K562 (cell line): ENCODE data around the gene FGF14.

ENCODE experiments used
- CBX5 ChIP-seq: IDR thresholded peaks from 2 replicates; pipeline ENCODE4 v1.6.1; 2014; ENCODE audit warnings: low read depth, borderline replicate concordance
- FOXK1 ChIP-seq: sonication (generic); formaldehyde crosslinking; IDR thresholded peaks from 2 replicates; pipeline ENCODE4 v1.8.0; 2022; ENCODE audit warnings: missing genetic modification reagents, mild to moderate bottlenecking, borderline replicate concordance
- GABPA ChIP-seq: fragments of 200-800 bp; sonication (Bioruptor generic); conservative IDR thresholded peaks from 2 replicates; pipeline ENCODE4 v1.6.1; 2016; ENCODE audit warnings: low read depth, missing genetic modification characterization, missing compliant biosample characterization
- MYC ChIP-seq, 2 experiments: fragments of 250-450 bp in 1 of 2; sonication (Bioruptor Pico) in 1 of 2; IDR thresholded peaks; 2 replicates each; pipeline versions ENCODE4 v1.5.1 to v1.6.1; 2012 to 2021; ENCODE audit warnings: low read depth in 2 of 2, borderline replicate concordance in 1 of 2, improper control_type of control experiment in 1 of 2, low read length in 1 of 2, mild to moderate bottlenecking in 1 of 2, moderate library complexity in 1 of 2
- NRF1 ChIP-seq, 2 experiments: fragments of 450-650 bp; IDR thresholded peaks in 1 of 2; conservative IDR thresholded peaks in 1 of 2; 2 replicates each; pipeline ENCODE4 v1.6.1; 2014; ENCODE audit warnings: mild to moderate bottlenecking in 2 of 2
- OTX1 ChIP-seq: fragments of 450-650 bp; formaldehyde crosslinking; IDR thresholded peaks from 2 replicates; pipeline ENCODE4 v1.4.0; 2022; ENCODE audit warnings: mild to moderate bottlenecking
- RAD21 ChIP-seq, 2 experiments: fragments of 250-450 bp in 1 of 2; fragments of 450-650 bp in 1 of 2; sonication (Bioruptor Pico) in 1 of 2; formaldehyde crosslinking in 1 of 2; IDR thresholded peaks in 1 of 2; conservative IDR thresholded peaks in 1 of 2; 2 replicates each; pipeline versions ENCODE4 v1.4.0 to v1.8.0; 2020 to 2022; ENCODE audit warnings: mild to moderate bottlenecking in 2 of 2, moderate library complexity in 1 of 2
- TF ChIP-seq, protein P1 (sequence below), 3 experiments: IDR thresholded peaks in 2 of 3; conservative IDR thresholded peaks in 1 of 3; 2 replicates each; pipeline ENCODE4 v1.5.1; 2011 to 2012; ENCODE audit warnings: low read length in 3 of 3, mild to moderate bottlenecking in 3 of 3, control low read depth in 2 of 3, improper control_type of control experiment in 1 of 3, inconsistent platforms in 1 of 3, low read depth in 1 of 3, mixed read lengths in 1 of 3, moderate library complexity in 1 of 3; ENCODE audit not compliant: insufficient read depth in 2 of 3
- TF ChIP-seq, protein P2 (sequence below): sonication (generic); formaldehyde crosslinking; IDR thresholded peaks from 2 replicates; pipeline ENCODE4 v1.8.1; 2023; ENCODE audit warnings: mild to moderate bottlenecking, missing genetic modification reagents
- TF ChIP-seq, protein P3 (sequence below): fragments of 250-450 bp; sonication (Bioruptor Pico); IDR thresholded peaks from 2 replicates; pipeline ENCODE4 v1.8.0; 2021; ENCODE audit warnings: moderate library complexity, mild to moderate bottlenecking, inconsistent platforms
- TF ChIP-seq, protein P4 (sequence below): fragments of 150-350 bp; IDR thresholded peaks from 2 replicates; pipeline ENCODE4 v1.6.1; 2014; ENCODE audit warnings: low read depth, mild to moderate bottlenecking, low read length, borderline replicate concordance

DNA sequence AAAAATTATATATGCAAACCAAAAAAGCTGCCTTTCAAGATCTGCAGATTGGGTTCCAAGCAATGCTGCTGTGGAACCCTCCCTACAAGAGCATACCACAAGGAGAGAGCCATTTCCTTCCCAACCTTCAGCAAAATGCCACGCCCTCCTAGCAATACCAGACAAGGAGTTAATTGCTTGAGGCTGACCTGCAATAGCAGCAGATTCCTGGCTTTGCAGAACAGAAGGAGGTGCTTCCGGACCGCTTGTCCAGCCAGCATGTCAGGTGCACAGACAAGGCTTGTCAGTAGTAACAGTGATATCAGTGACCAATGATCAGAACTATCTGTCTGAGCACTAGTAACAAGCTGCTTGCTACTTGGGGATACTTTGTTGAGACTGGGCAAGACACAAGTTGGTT is 301.6 kb downstream of the FGF14 start:
- TF ChIP-seq, protein P1, sequence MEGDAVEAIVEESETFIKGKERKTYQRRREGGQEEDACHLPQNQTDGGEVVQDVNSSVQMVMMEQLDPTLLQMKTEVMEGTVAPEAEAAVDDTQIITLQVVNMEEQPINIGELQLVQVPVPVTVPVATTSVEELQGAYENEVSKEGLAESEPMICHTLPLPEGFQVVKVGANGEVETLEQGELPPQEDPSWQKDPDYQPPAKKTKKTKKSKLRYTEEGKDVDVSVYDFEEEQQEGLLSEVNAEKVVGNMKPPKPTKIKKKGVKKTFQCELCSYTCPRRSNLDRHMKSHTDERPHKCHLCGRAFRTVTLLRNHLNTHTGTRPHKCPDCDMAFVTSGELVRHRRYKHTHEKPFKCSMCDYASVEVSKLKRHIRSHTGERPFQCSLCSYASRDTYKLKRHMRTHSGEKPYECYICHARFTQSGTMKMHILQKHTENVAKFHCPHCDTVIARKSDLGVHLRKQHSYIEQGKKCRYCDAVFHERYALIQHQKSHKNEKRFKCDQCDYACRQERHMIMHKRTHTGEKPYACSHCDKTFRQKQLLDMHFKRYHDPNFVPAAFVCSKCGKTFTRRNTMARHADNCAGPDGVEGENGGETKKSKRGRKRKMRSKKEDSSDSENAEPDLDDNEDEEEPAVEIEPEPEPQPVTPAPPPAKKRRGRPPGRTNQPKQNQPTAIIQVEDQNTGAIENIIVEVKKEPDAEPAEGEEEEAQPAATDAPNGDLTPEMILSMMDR (IDR thresholded peaks at IDR 0.05 in 2 of 3, conservative IDR thresholded peaks at IDR 0.05 in 1 of 3; ENCODE audit: insufficient read depth in 2 of 3, low read depth in 1 of 3, low read length in 3 of 3): no peak
- TF ChIP-seq, protein P2, sequence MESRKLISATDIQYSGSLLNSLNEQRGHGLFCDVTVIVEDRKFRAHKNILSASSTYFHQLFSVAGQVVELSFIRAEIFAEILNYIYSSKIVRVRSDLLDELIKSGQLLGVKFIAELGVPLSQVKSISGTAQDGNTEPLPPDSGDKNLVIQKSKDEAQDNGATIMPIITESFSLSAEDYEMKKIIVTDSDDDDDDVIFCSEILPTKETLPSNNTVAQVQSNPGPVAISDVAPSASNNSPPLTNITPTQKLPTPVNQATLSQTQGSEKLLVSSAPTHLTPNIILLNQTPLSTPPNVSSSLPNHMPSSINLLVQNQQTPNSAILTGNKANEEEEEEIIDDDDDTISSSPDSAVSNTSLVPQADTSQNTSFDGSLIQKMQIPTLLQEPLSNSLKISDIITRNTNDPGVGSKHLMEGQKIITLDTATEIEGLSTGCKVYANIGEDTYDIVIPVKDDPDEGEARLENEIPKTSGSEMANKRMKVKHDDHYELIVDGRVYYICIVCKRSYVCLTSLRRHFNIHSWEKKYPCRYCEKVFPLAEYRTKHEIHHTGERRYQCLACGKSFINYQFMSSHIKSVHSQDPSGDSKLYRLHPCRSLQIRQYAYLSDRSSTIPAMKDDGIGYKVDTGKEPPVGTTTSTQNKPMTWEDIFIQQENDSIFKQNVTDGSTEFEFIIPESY (CRISPR knock-in tag): no peak
- TF ChIP-seq FOXK1 (no peak), RAD21 (CRISPR knock-in tag; conservative IDR thresholded peaks at IDR 0.05 in 1 of 2, IDR thresholded peaks at IDR 0.05 in 1 of 2) (no peak), MYC (IDR thresholded peaks at IDR 0.05; ENCODE audit: low read depth, low read length) (no peak), MYC (CRISPR knock-in tag; IDR thresholded peaks at IDR 0.05; ENCODE audit: borderline replicate concordance, low read depth) (no peak), GABPA (tag) (no peak), NRF1 (conservative IDR thresholded peaks at IDR 0.05 in 1 of 2, IDR thresholded peaks at IDR 0.05 in 1 of 2) (no peak), CBX5 (no peak), OTX1 (CRISPR knock-in tag) (no peak)
- TF ChIP-seq, protein P3, sequence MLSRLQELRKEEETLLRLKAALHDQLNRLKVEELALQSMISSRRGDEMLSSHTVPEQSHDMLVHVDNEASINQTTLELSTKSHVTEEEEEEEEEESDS: no peak
- TF ChIP-seq, protein P4, sequence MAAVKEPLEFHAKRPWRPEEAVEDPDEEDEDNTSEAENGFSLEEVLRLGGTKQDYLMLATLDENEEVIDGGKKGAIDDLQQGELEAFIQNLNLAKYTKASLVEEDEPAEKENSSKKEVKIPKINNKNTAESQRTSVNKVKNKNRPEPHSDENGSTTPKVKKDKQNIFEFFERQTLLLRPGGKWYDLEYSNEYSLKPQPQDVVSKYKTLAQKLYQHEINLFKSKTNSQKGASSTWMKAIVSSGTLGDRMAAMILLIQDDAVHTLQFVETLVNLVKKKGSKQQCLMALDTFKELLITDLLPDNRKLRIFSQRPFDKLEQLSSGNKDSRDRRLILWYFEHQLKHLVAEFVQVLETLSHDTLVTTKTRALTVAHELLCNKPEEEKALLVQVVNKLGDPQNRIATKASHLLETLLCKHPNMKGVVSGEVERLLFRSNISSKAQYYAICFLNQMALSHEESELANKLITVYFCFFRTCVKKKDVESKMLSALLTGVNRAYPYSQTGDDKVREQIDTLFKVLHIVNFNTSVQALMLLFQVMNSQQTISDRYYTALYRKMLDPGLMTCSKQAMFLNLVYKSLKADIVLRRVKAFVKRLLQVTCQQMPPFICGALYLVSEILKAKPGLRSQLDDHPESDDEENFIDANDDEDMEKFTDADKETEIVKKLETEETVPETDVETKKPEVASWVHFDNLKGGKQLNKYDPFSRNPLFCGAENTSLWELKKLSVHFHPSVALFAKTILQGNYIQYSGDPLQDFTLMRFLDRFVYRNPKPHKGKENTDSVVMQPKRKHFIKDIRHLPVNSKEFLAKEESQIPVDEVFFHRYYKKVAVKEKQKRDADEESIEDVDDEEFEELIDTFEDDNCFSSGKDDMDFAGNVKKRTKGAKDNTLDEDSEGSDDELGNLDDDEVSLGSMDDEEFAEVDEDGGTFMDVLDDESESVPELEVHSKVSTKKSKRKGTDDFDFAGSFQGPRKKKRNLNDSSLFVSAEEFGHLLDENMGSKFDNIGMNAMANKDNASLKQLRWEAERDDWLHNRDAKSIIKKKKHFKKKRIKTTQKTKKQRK: no peak
